Cardiac atrium fibroblast (primary cell): Measurements from ENCODE around the gene LRRC7. TPM values are rescaled to one million over a fixed set of nuclear protein-coding genes. Genes with fewer than 3 reads are reported as not detected.

Experiments used
- total RNA-seq: library from RNA; depleted of rRNA; stranded (reverse); fragments of >200 nt; gene quantifications from 2 replicates; pipeline ENCODE4 v1.2.3, GENCODE V29; 2015

Gene LRRC7
- not detected in 2 replicates for total RNA-seq

DNA sequence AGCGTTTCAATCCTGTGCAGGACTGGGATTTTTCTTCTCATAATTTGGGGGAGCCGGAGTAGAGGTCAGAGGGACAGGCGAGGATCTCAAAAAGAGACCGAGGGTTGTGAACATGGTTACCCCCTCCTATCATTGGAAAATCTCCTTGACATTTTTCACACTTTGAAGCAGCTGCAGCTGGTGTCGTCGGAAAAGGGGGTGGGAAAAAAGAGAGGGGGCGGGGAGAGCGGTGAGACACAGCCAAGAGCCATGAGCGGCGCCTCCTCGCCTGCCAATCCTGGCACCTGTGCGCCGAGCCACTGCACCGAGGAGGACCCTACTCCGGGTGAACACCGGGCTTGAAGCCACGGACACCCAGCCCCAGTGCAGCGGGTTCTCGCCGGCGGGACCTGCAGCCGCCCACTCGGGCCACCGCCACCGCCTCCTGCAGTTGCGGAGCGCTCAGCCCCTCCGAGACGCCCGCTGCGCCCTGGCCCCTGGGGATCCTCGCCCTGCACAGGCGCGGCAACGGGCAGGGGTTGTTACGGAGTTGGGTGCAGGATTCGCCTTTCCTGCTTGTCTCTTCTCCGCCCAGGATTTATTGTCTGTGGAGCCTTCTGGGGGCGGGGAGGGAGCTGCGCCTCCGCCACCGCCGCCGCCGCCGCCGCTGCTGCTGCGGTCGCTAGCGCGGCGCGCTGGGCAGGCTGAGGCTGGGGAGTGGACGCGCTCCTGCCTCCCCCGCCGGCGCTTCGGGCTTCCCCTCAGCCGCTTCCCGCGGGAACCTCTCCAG is at the start of gene LRRC7:
LRRC7 (plus strand) TSS at position 271 of the 769 bp plus-strand sequence. CDS start 718 bp downstream, outside the sequence.

